Measurements from ENCODE around the gene KISS1. TPM values are rescaled to one million over a fixed set of nuclear protein-coding genes. Genes with fewer than 3 reads are reported as not detected.
"Not testable (repeated sequence)": the region's sequence is repeated elsewhere in the genome, so short reads cannot be mapped to it uniquely, and the experiment has no call there.

KISS1 gene
- total RNA-seq, 5 donors from 2014 or later (not counting 1 experiment from before 2014, with no cell fraction given), result not detected

- ATAC-seq (replicated peaks in 1 of 4); H3K9me3 ChIP-seq; H3K4me3 Mint-ChIP-seq; H3K27ac ChIP-seq (ENCODE audit: low read length); CTCF ChIA-PET; H3K27ac Mint-ChIP-seq; DNase-seq; H3K9me3 Mint-ChIP-seq; H3K4me1 Mint-ChIP-seq; H3K27me3 ChIP-seq (replicated peaks in 1 of 2; ENCODE audit: control insufficient read depth in 2 of 2, extremely low read depth in 1 of 2, insufficient read depth in 2 of 2, low read length in 1 of 2); H3K36me3 ChIP-seq (ENCODE audit: control insufficient read depth in 2 of 2, extremely low read depth in 1 of 2, insufficient read depth in 1 of 2, low read length in 1 of 2); H3K4me3 ChIP-seq (ENCODE audit: control insufficient read depth in 1 of 2, extremely low read depth in 1 of 2, low read length in 1 of 2); H3K4me1 ChIP-seq (ENCODE audit: control insufficient read depth in 1 of 2, extremely low read depth in 1 of 2, insufficient read depth in 2 of 2, low read length in 2 of 2); H3K36me3 Mint-ChIP-seq; POLR2A ChIA-PET: not testable (repeated sequence)
- 100% methylated on average over 1 of the region's 2 CpGs for WGBS (ENCODE audit: insufficient coverage)
- peaks cover 4 to 10% of the 10 kb centered on the region in 2 donors for H3K27me3 Mint-ChIP-seq
Measured at GRCh38 chr1:204238520-204238919, 42.2 kb upstream of the KISS1 start.

GRCh38 chr1:204237515-204237914 lies 41.2 kb upstream of the KISS1 start:
- CTCF ChIA-PET, result interaction anchor here in 1 of 2 donors (0.6 kb wide), 1 partner anchor 52 kb away, joined by 4 read pairs; no protein-coding TSS in a partner anchor

GRCh38 chr1:204232526-204232925 lies 36.2 kb upstream of the KISS1 start:
- ChIA-PET CTCF (interaction anchor here (0.6 to 0.7 kb wide), 2 partner anchors 14 to 789 kb away, joined by 3 read pairs; no protein-coding TSS in a partner anchor), POLR2A (interaction anchor here in 1 of 2 donors (0.5 kb wide), 1 partner anchor 266 kb away, joined by 3 read pairs; no protein-coding TSS in a partner anchor)
- ATAC-seq (replicated peaks in 1 of 4) (no peak), DNase-seq (no peak)
- Histone ChIP-seq H3K36me3 (ENCODE audit: control insufficient read depth in 2 of 2, extremely low read depth in 1 of 2, insufficient read depth in 1 of 2, low read length in 1 of 2) (no peaks in the 10 kb centered on the region), H3K27ac (ENCODE audit: low read length) (no peak overlapping the region), H3K4me1 (ENCODE audit: control insufficient read depth in 1 of 2, extremely low read depth in 1 of 2, insufficient read depth in 2 of 2, low read length in 2 of 2) (no peaks in the 10 kb centered on the region), H3K27me3 (replicated peaks in 1 of 2; ENCODE audit: control insufficient read depth in 2 of 2, extremely low read depth in 1 of 2, insufficient read depth in 2 of 2, low read length in 1 of 2) (peaks cover 0 to 2% of the 10 kb centered on the region in 2 experiments), H3K9me3 (no peaks in the 10 kb centered on the region), H3K4me3 (ENCODE audit: control insufficient read depth in 1 of 2, extremely low read depth in 1 of 2, low read length in 1 of 2) (no peak overlapping the region)
- Mint-ChIP-seq H3K4me3 (no peak overlapping the region), H3K27me3 (peaks cover 2 to 7% of the 10 kb centered on the region in 2 donors), H3K27ac (no peak overlapping the region), H3K36me3 (peaks cover 7% of the 10 kb centered on the region), H3K9me3 (no peaks in the 10 kb centered on the region), H3K4me1 (no peaks in the 10 kb centered on the region)

More at GRCh38 chr1:204237515-204237914, 41.2 kb upstream of the KISS1 start:
- POLR2A ChIA-PET; H3K27ac ChIP-seq (ENCODE audit: low read length); H3K27ac Mint-ChIP-seq; DNase-seq; H3K9me3 Mint-ChIP-seq; ATAC-seq (replicated peaks in 1 of 4); H3K27me3 ChIP-seq (replicated peaks in 1 of 2; ENCODE audit: control insufficient read depth in 2 of 2, extremely low read depth in 1 of 2, insufficient read depth in 2 of 2, low read length in 1 of 2); H3K4me1 ChIP-seq (ENCODE audit: control insufficient read depth in 1 of 2, extremely low read depth in 1 of 2, insufficient read depth in 2 of 2, low read length in 2 of 2); H3K4me3 ChIP-seq (ENCODE audit: control insufficient read depth in 1 of 2, extremely low read depth in 1 of 2, low read length in 1 of 2); H3K27me3 Mint-ChIP-seq; H3K36me3 ChIP-seq (ENCODE audit: control insufficient read depth in 2 of 2, extremely low read depth in 1 of 2, insufficient read depth in 1 of 2, low read length in 1 of 2); H3K36me3 Mint-ChIP-seq; H3K9me3 ChIP-seq; H3K4me3 Mint-ChIP-seq; H3K4me1 Mint-ChIP-seq: not testable (repeated sequence)
- 90% methylated on average over 1 of the region's 1 CpG for WGBS (ENCODE audit: insufficient coverage)

- Mint-ChIP-seq H3K4me3 (no peak overlapping the region), H3K36me3 (no peaks in the 10 kb centered on the region), H3K27me3 (no peaks in the 10 kb centered on the region), H3K27ac (no peak overlapping the region), H3K4me1 (no peaks in the 10 kb centered on the region), H3K9me3 (no peaks in the 10 kb centered on the region)
- H3K4me1 ChIP-seq (ENCODE audit: control insufficient read depth in 1 of 2, extremely low read depth in 1 of 2, insufficient read depth in 2 of 2, low read length in 2 of 2), result no peaks in the 10 kb centered on the region
- ATAC-seq (replicated peaks in 1 of 4) (no peak), DNase-seq (no peak)
- CTCF ChIA-PET, result interaction anchor here in 1 of 2 donors (0.9 kb wide), 1 partner anchor 133 kb away, joined by 5 read pairs; no protein-coding TSS in a partner anchor
- no peaks in the 10 kb centered on the region for H3K36me3 ChIP-seq (ENCODE audit: control insufficient read depth in 2 of 2, extremely low read depth in 1 of 2, insufficient read depth in 1 of 2, low read length in 1 of 2)
- 86% methylated on average over 11 of the region's 14 CpGs for WGBS (ENCODE audit: insufficient coverage)
- no peak overlapping the region for H3K27ac ChIP-seq (ENCODE audit: low read length)
- peaks cover 0 to 6% of the 10 kb centered on the region in 2 experiments for H3K27me3 ChIP-seq (replicated peaks in 1 of 2; ENCODE audit: control insufficient read depth in 2 of 2, extremely low read depth in 1 of 2, insufficient read depth in 2 of 2, low read length in 1 of 2)
- POLR2A ChIA-PET, result no interaction called here
- no peak overlapping the region for H3K4me3 ChIP-seq (ENCODE audit: control insufficient read depth in 1 of 2, extremely low read depth in 1 of 2, low read length in 1 of 2)
- H3K9me3 ChIP-seq, result no peaks in the 10 kb centered on the region
Measured at GRCh38 chr1:204230211-204230610, 33.9 kb upstream of the KISS1 start.

GRCh38 chr1:204228896-204229295 lies 32.6 kb upstream of the KISS1 start:
- CTCF ChIA-PET, result interaction anchor here in 1 of 2 donors (1.4 kb wide), 1 partner anchor 22 kb away, joined by 4 read pairs; no protein-coding TSS in a partner anchor
- H3K27ac Mint-ChIP-seq, result no peak overlapping the region

GRCh38 chr1:204227996-204228785 lies 31.9 kb upstream of the KISS1 start:
- H3K4me3 ChIP-seq (ENCODE audit: control insufficient read depth in 1 of 2, extremely low read depth in 1 of 2, low read length in 1 of 2), result no peak overlapping the region
- H3K36me3 Mint-ChIP-seq, result no peaks in the 10 kb centered on the region

More at GRCh38 chr1:204228896-204229295, 32.6 kb upstream of the KISS1 start:
- H3K4me3 Mint-ChIP-seq, result no peak overlapping the region
- H3K4me1 Mint-ChIP-seq, result no peaks in the 10 kb centered on the region
- Histone ChIP-seq H3K36me3 (ENCODE audit: control insufficient read depth in 2 of 2, extremely low read depth in 1 of 2, insufficient read depth in 1 of 2, low read length in 1 of 2) (no peaks in the 10 kb centered on the region), H3K27me3 (replicated peaks in 1 of 2; ENCODE audit: control insufficient read depth in 2 of 2, extremely low read depth in 1 of 2, insufficient read depth in 2 of 2, low read length in 1 of 2) (peaks cover 0 to 6% of the 10 kb centered on the region in 2 experiments), H3K4me1 (ENCODE audit: control insufficient read depth in 1 of 2, extremely low read depth in 1 of 2, insufficient read depth in 2 of 2, low read length in 2 of 2) (no peaks in the 10 kb centered on the region), H3K9me3 (no peaks in the 10 kb centered on the region), H3K4me3 (ENCODE audit: control insufficient read depth in 1 of 2, extremely low read depth in 1 of 2, low read length in 1 of 2) (no peak overlapping the region), H3K27ac (ENCODE audit: low read length) (no peak overlapping the region)
- DNase-seq, result no peak
- no peak for ATAC-seq (replicated peaks in 1 of 4)
- H3K27me3 Mint-ChIP-seq, result no peaks in the 10 kb centered on the region
- WGBS (ENCODE audit: insufficient coverage), result 89% methylated on average over 13 of the region's 13 CpGs
- POLR2A ChIA-PET, result no interaction called here
- H3K36me3 Mint-ChIP-seq, result no peaks in the 10 kb centered on the region
- no peaks in the 10 kb centered on the region for H3K9me3 Mint-ChIP-seq

More at GRCh38 chr1:204227996-204228785, 31.9 kb upstream of the KISS1 start:
- no peaks in the 10 kb centered on the region for H3K27me3 Mint-ChIP-seq
- H3K9me3 ChIP-seq, result no peaks in the 10 kb centered on the region
- H3K36me3 ChIP-seq (ENCODE audit: control insufficient read depth in 2 of 2, extremely low read depth in 1 of 2, insufficient read depth in 1 of 2, low read length in 1 of 2), result no peaks in the 10 kb centered on the region
- H3K4me1 ChIP-seq (ENCODE audit: control insufficient read depth in 1 of 2, extremely low read depth in 1 of 2, insufficient read depth in 2 of 2, low read length in 2 of 2), result no peaks in the 10 kb centered on the region
- no peak overlapping the region for H3K27ac ChIP-seq (ENCODE audit: low read length)
- CTCF ChIA-PET, result interaction anchor here in 1 of 2 donors (1.4 kb wide), 1 partner anchor 21 kb away, joined by 4 read pairs; no protein-coding TSS in a partner anchor
- peaks cover 0 to 6% of the 10 kb centered on the region in 2 experiments for H3K27me3 ChIP-seq (replicated peaks in 1 of 2; ENCODE audit: control insufficient read depth in 2 of 2, extremely low read depth in 1 of 2, insufficient read depth in 2 of 2, low read length in 1 of 2)
- no peak for ATAC-seq (replicated peaks in 1 of 4)
- H3K9me3 Mint-ChIP-seq, result no peaks in the 10 kb centered on the region
- POLR2A ChIA-PET, result no interaction called here
- no peak overlapping the region for H3K27ac Mint-ChIP-seq
- no peaks in the 10 kb centered on the region for H3K4me1 Mint-ChIP-seq
- WGBS (ENCODE audit: insufficient coverage), result 80% methylated on average over 18 of the region's 20 CpGs
- no peak overlapping the region for H3K4me3 Mint-ChIP-seq
- no peak for DNase-seq
